GM21515 (cell line): ENCODE results near the gene SLC2A4RG.

Source experiments
- ATAC-seq: cut with Tn5 transposase; IDR thresholded peaks from one replicate; pipeline ENCODE4 v1.9.1; 2021; ENCODE audit not compliant: unreplicated experiment

The SLC2A4RG gene

DNA sequence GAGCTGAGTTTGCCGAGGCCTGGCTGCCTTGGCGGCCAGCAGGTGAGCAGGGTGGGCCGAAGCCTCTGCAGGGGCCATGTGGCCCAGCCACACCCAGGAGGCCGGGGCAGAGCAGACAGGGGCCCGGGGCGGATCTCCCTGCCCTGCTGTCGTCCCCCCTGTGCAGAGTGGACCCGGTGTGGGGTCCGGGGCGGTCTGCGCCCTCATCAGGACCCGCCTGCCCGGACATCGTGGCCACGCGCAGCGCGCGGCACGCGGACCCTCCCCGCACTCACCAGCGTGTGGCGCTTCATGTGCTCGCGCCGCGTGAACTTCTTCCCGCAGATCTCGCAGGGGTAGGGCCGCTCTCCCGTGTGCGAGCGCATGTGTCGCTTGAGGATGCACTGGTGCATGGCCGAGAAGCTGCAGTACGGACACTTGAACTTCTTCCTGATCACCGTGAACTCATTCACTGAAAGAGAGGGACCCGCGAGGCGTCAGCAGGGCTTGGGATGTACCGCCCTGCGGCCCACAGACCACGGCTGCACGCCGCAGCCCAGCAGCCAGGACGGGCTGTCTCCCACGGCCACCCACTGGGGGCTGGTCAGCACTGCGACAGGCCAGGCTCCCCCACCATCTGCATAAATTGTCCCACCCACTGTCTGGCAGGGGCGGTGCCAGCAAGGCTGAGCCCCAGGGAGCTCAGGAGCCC is 13.0 kb downstream of the SLC2A4RG start:
- ATAC-seq: no peak

DNA sequence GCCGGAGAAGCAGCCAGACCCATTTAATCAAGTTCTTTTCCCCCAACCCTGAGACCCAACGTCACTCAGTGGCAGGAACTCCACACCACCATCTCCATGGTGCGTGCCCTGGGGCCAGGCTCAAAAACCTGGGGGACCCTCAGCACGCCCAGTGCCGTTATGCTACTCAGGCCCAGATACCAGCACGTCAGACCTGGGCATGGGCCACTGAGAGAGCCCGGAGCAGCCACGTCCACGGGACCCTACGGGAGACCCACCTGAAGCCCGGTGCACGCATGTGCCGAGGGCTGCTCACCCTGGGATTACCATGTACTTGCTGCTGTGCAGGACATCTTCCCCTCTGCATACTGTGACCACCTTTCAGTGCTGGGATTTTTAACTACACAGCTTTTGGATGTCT is 13.8 kb downstream of the SLC2A4RG start:
- no peak for ATAC-seq

DNA sequence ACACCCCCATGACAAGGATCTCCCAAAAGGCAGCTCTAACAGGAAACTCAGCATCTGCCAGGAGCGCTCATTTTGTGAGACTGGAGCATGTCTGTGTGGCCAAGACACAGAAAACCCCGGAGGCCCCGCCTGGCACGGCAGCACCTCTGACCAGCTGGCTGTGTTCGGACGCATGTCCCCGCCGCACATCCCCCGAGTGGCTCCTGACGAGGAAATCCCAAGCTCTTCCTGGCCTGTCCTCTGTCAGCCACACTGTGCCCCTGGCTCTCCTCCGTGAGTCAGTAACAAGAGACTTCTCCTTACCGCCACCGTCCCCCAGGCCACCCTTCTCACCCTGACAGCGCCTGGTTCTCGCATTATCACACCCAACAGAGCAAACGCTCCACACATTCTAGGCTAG is 14.4 kb downstream of the SLC2A4RG start:
- no peak for ATAC-seq

DNA sequence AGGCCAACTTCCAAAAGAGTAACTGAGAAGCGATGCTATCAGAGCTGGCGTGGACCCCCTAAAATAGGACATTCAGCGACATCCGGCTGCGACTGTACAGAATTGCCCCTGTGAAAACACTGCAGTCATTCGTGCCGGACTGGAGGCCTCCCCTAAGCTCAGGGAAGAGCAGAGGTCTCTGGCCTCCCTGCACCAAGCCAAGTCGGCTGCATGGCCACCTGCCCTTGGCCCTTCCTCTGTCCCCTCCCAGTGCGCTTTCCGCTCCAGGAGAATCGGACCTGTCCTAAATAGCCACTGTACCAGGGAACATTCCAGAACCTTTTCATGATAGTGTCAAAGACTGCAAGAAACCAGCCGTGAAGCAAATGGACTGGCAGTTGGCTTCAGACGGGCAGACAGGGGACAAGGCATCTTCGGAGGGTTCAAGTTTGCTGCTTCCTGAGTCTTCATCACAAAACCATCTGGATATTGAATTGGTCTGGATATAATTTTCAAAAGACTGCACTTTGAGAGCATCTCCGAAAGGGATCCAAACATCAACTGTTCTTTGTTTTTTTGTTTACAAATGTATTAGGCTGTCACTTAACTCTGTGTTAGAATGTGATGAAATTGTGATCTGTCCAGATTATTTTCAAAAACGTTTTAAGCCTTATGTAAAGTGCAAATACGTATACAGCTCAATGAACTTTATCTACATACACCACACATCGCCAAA is 16.5 kb downstream of the SLC2A4RG start:
- ATAC-seq: no peak

DNA sequence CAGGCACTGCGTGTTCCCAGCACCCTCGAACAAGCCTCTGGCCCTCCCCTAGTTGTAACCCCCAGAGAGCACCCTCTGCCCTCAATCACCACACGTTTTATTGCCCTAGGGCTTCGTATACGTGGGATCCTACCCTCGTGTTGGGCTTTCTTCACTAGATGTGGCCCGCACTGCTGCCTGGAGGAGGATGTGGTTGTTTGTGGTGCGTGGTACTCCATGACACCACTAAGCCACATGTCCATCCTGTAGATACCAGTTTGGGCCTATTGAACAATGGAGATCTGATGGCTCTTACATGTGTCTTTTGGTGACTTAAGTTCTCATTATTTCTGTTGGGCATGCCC is 17.0 kb downstream of the SLC2A4RG start:
- no peak for ATAC-seq

DNA sequence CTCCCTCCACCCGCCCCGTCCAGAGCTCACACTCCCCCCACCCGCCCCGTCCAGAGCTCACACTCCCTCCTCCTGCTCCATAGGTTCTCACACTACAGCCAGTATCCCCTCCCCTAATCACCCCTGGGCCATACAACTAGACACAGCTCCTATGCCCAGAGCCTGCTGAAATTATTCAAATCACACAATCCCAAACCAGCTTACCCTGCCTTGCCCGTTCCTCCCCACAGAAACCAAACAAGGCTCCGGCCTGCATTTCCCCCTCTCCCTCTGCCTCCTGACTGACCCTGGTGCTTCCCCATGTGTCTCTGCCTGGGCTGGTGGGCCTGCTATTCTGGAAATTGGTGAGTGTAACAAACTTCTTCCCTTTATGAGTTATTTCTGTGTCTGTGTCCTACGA is 18.6 kb downstream of the SLC2A4RG start:
- no peak for ATAC-seq

DNA sequence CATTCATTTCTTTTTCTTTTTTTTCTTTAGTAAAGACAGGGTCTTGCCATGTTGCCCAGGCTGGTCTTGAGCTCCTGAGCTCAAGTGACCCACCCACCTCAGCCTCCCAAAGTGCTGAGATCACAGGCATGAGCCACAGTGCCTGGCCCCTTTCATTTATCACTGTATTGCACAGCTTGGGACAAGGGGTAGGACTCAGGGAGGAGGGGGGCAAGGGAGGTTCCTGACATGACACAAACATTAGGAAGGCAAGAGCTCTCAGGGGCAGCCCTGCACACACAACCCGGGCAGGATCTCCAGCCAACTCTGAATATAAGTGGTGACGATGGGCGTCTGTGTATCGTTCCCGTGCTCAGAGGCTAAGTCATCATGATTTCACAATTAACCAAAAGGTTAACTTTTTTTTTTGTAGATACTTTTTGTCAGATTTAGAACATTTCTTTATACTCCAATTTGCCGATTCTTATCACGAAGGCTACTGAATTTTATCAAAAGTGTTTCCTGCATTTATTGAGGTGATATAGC is 19.9 kb downstream of the SLC2A4RG start:
- no peak for ATAC-seq

DNA sequence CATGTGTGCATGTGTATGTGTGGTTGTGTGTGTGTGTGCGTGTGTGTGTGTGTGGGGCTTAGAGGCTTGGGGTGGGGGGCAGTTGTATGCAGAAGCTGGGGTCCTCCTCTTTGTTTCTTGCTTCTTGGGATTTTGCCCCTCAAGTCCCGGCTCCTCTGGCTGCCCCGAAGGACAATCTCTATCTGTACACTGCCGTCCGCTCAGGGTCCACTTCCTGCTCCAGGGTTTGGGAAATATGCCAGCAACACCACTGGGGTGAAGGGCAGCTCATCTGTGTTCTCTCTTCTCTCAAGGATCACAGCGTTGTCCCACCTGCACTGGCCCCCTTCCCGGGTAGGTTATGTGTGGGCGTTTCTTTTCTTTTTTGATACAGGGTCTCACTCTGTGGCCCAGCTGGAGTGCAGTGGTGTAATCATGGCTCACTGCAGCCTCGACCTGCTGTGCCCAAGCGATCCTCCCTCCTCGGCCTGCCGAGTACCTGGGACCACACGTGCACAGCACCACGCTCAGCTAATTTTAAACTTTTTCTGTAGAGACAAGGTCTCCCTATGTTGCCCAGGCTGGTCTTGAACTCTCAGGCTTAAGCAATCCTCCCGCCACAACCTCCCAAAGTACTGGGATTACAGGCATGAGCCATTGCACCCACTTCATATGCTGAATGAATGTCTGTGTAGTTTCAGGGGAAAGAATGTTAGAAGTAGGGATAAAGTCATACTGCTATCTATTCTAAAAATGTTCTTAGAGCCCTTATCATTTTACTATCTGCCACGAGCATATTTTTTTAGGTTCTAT is 25.7 kb downstream of the SLC2A4RG start:
- ATAC-seq: no peak

DNA sequence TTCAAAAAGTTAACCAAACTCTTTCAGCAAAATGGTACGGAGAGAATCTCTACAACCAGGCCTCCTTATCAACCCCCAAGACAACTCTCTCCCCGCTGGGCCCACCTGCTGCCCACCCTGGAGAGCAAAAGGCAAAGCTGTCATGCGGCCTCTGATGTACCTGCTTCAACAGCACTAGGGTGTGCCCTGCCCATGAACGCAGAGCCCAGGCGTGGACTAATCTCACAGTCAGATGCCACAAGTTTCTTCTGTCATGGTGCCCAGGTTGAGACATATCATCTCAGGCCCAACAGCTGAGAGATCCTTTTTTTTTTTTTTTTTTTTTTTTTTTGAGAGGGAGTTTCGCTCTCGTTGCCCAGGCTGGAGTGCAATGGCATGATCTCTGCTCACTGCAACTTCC is 26.3 kb downstream of the SLC2A4RG start:
- ATAC-seq: no peak

DNA sequence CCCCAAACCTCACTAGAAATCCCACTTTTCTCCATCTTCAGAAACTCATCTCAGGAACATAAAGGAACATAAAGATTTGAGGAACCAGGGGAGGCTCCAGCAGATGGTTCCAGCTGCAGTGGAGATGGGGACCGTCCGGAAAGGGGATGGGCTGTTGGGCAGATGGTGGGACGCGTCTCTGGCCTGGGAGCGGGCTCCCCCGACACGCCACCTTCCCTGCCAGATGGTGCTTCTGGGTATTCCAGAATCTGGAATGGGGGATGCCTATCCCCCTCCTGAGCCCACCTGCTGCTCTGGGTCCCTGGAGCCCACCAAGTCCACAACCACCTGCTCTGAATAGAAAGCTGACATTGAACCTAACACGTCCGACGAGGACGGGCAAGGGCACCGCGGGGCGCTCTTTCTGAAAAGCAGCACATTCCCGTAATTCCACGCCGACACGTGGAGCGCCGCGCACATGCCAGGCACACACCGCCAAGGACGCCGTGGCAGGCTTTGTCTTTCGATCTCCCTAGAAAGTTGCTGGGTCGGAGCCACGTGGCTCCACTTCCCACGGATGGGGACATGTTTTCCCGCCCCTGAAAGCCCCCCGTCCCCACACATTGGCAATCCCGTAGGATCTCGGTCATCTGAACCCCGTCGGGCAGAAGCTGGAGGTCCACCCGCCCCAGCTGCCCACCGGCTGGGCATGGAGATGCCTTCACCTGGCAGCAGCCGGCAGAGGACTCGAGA is 27.3 kb downstream of the SLC2A4RG start:
- ATAC-seq: no peak

DNA sequence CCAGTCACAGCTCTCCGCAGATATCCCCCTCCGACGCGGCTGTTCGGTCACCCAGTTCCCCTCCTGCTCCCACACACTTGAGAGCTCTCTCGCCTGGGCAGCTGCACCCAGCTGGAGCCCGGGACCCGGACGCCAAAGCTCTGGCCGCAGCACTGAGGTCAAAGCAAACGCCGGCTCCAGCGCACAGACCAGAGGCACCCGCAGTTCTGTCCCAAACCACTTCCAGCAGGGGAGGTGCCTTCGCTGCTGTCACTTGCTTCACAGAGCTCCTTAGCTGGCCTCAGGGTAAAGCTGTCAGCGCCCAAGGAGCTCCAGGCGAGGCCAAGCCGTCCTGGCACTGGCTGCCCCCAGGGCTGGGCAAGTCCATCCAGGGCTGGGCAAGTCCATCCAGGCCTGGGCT is 27.9 kb downstream of the SLC2A4RG start:
- ATAC-seq: no peak

DNA sequence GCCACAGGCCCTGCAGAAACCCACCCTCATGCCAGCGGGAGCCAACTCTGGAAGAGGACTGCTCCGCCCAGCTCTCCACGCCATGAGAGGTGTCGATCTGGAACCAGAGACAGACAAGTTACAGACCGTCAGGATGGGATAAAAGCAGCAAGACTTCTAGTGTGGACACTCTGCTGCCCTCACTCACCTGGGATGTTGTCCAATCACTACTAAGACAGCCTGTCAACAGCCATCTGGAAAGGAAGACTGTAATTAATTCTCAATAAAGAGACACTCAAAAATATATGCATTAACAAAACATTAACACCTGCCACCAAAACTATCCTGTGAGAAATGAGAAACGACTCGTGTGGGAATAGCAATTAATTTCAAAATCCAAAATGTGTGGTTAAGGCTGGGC is 28.3 kb downstream of the SLC2A4RG start:
- ATAC-seq: no peak

DNA sequence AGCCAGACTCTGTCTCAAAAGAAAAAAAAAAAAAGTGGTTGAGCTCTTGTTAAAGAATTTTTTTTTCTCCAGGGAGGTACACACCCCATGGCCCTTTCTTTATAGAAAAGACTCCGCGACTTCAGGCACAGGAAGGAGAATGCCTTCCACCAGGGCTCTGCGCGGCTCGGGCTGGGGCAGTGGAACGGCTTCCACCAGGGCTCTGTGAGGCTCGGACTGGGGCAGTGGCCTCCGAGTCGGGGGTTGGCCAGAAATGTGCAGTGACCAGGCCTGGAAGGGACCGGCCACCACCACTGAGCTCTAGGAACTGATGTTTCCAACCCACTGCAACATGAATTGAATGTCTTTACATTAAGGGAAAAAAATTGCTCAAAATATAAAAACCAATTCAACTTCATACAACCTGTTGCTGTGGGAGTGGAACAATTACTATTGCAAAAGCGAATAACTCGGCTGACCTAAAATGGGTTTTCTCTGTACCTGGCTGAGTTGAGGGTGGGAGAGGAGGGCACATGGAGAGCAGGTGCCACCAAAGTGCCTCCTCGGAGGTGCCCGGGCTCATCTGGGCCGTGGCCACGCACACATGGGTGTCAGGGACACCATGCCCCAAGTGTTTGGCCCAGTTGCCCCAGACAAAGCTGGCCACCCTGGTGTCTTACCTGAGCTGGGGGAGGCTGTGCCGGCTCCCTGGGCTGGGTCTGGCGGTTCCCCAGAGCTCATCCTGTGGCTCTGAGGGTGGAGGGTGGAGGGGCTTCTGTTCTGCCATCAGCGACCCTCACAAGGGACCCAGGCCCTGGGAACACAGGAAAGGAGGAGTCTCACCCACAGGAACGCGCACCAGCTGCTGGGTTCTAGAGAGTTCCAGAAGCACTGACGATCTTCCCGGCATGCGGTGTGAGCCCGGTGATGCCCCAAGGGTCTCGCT is 29.3 kb downstream of the SLC2A4RG start:
- ATAC-seq: no peak

DNA sequence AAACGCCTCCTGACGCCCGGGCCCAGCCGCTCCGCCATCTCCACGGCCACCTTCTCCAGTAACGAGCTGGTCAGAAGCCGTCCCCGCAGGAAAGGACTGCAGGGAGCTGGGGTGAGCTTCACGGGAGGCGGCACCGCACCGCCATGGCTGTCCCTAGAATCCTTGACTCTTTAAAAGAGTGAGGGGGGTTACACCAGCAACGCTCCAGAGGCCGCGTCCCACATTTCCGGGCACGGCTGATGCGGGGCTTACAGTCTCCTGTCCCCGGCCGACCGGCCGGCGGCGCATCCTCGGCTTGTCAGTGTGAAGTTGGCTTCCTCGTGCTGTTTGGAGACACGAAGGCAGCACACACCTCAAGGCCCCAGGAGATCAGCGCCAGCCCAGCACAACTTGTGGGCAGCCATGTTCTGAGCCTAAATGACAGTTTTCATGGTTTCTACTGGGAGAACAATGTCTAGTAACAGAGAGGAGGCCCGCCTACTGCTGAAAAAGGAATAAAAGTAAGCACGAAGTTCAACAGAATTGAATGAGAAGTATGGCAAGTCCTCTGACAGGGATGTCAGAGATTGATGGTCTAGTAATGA is 30.4 kb downstream of the SLC2A4RG start:
- no peak for ATAC-seq

DNA sequence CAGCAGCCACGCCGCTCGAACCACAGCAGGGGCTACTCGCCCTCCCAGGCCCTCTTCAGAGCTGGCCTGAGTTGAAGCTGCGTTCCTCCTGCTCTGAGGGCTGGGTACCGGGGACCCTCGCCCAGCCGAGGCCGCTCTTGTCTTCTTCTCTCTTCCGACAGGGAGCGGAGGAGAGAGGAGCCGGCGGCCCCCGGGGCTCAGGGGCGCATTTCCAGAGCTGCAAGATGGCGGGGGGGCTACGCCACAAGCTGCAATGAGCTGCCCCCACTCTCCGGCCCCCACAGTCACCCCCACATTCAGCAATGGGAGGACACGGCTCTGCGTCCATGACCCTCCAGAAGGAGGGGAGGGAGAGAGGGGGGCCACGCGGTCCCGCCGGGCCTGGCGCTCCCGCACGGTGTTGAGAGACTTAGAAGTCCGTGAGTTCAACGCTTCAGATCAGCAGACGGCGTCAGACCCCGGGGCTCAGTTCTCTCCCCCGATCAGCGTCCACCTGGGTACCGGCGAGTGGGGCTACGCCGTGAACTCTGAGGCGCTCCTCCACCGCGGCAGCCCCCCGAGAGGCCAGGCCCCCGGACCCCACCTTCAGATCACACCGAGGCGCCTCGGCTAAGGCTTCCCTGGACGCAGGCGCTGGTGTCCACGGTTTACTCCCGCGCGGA is 31.6 kb downstream of the SLC2A4RG start:
- ATAC-seq: no peak

DNA sequence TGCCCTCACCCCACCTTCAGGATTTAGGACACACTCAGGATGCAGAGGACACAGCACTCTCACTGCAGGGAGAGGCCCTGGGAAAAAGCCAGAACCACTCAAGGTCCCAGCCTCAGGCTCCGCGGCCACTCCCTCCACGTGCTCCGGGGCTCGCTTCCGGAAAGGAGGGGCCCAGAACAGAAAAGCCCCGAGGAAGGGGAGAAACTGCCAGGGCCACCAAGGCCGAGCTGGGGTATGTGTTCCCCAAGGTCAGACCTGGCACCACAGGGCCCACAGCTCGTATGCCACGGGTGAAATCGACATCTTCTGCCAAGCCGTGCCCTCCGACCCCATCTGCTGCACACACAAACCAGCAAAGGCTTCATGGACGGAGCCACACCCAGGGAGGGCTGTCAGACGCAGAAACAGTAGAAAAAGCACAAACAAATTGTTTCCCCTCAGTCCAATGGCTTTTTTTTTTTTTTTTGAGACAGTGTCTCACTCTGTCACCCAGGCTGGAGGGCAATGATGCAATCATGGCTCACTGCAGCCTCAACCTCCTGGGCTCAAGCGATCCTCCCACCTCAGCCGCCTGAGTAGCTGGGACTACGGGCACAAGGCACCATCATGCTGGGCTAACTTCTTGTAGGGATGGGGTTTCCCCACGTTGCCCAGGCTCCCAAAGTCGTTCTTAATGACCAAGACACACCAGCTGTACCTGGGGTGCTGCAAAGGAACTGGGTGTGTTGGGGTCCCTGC is 33.4 kb downstream of the SLC2A4RG start:
- ATAC-seq: no peak

DNA sequence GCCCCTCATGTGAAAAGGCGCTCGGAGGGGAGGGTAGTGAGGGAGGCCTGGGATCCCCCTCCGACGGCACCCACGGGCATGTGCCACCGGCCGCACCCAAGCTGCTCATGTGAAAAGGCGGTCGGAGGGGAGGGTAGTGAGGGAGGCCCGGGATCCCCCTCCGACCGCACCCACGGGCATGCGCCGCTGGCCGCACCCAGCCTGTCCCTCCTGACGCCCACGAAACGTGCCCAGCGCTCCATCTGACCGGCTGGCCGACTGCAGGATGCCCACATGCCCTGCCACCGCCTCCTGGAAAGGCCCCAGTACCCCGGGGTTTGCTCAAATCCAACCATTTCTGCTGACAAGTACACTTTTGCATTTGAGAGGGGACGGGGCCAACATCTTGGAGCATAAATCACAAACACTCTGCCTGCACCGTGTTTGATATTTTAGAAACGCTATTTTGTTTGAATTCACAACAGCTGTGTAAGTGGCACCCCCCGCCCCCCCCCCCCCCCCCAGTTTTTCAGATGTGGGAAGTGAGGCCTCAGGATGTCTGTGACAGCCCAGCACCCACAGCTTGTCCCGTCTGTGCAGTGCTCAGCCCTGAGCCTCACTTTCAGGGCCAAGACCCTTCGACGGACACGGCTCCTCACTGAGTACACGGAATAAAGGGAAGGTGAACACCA is 34.1 kb downstream of the SLC2A4RG start:
- ATAC-seq: no peak

DNA sequence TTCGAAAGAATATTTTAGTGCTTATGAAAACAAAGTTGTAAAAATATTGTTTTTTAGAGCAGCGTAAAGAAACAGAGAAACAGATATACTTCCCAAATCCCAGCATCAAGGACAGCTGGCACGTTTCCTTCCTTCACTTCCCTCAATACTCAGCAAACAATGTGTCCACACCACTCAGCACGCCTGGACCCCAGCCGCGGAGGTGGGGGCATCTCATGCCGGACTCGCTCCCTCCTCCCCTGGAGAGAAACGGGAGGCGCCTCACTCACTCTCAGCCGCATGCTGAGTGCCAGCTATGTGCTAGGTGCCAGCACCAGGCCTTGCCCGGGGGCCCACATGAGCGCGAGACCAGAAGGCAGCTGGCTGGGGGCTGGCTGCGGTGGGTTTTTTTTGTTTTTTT is 34.7 kb downstream of the SLC2A4RG start:
- no peak for ATAC-seq
